ENCODE results near the gene CCDC192. TPM values are rescaled to one million over a fixed set of nuclear protein-coding genes. Genes with fewer than 3 reads are reported as not detected.
A peak's percentile ranks its signal among the peaks of the same experiment; 100 is the strongest.

CCDC192 gene
- total RNA-seq, 2 donors from 2014 or later = not detected

DNA sequence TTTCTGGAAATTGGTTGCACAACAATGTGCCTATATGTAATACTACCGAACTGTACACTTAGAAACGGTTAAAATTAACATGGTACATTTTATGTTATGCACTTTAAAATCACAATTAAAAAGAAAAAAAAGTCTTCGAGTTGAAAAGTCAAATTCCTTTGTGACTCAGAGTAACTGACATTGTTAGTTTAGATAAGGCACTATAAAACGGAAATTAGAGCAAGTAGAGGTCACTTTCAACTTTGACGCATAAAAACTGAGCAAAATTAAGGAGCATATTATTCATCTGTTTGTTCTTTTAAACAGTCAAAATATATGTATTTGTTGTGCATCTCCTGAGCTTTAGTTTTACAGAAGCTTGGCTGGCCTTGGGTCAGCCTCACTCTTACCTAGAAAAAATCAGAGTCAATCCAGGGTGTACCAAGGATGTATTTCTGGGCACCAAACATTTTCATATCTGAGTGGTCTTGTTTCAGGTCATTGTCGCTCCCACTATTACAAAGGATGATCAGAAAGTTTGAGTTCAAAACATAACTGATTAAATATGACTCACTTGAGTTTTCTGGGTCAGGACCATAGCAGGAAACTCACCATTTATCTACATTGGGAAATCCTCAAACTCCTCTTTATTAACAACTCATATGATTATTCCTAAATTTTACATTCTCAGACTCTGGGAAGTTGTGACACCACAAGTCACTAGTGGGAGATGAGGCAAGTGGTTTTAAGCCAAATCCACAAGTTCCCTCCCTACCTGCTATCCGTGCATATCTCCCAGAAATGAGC is 160.6 kb downstream of the CCDC192 start:
- TF ChIP-seq CTCF (IDR thresholded peaks at IDR 0.05) = no peak
- no peaks in the 10 kb centered on the region for H3K9me3 ChIP-seq
- H3K4me3 ChIP-seq = no peak overlapping the region
- no peaks in the 10 kb centered on the region for H3K4me1 ChIP-seq (ENCODE audit: control insufficient read depth in 1 of 2, low read depth in 2 of 2)
- H3K36me3 ChIP-seq = no peaks in the 10 kb centered on the region
- DNase-seq (ENCODE audit: low spot score) = no peak
- no peaks in the 10 kb centered on the region for H3K27me3 ChIP-seq (replicated peaks; ENCODE audit: insufficient read depth)
- ATAC-seq (ENCODE audit: insufficient number of reproducible peaks, low FRiP score, low read depth) = no peak
- no peak overlapping the region for H3K27ac ChIP-seq

DNA sequence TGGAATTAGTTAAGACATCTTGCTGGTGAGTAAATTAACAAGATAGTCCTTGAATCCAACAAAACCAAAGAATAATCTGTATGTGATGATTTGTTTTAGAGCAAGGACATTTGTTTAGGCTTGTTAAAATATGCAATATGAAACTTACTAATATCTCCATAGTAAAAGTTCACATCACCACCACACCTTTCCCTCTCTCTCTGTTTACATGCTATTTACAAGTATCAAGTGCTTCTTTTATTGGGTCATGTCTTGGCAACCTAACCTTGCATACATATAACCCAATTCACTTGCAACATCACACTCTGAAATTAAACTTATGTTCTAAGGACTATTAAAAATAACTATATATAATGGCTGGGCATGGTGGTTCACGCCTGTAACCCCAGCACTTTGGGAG is 161.3 kb downstream of the CCDC192 start:
- TF ChIP-seq CTCF (IDR thresholded peaks at IDR 0.05) = no peak
- no peak for DNase-seq (ENCODE audit: low spot score)
- ATAC-seq (ENCODE audit: insufficient number of reproducible peaks, low FRiP score, low read depth) = no peak

DNA sequence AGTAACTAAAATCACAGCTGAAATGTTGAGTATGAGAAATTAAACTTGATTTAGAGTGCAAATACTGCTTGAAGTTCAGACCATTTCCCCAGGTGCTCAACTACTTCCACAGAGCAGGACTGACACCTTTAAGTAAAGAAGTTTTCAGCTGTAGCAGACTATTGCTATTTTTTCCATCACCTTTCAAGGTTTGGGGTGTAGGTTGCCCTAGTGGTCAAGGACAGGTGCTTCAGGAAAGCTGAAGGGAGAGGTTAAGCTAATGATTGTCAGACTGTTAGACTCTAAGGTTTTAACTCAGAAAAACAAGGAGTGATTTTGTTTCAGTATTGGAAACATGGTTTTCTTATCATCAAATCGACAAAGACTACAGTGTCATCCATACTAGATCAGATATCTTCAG is 162.1 kb downstream of the CCDC192 start:
- no peak for TF ChIP-seq CTCF (IDR thresholded peaks at IDR 0.05)
- Histone ChIP-seq H3K4me1 (ENCODE audit: control insufficient read depth in 1 of 2, low read depth in 2 of 2) (no peaks in the 10 kb centered on the region), H3K27ac (no peak overlapping the region), H3K9me3 (no peaks in the 10 kb centered on the region), H3K4me3 (no peak overlapping the region), H3K36me3 (no peaks in the 10 kb centered on the region), H3K27me3 (replicated peaks; ENCODE audit: insufficient read depth) (no peaks in the 10 kb centered on the region)
- no peak for ATAC-seq (ENCODE audit: insufficient number of reproducible peaks, low FRiP score, low read depth)
- no peak for DNase-seq (ENCODE audit: low spot score)

More for the DNA sequence above, 161.3 kb downstream of the CCDC192 start:
- H3K27ac ChIP-seq = no peak overlapping the region
- H3K4me3 ChIP-seq = no peak overlapping the region
- no peaks in the 10 kb centered on the region for H3K4me1 ChIP-seq (ENCODE audit: control insufficient read depth in 1 of 2, low read depth in 2 of 2)
- H3K9me3 ChIP-seq = no peaks in the 10 kb centered on the region
- H3K36me3 ChIP-seq = no peaks in the 10 kb centered on the region
- no peaks in the 10 kb centered on the region for H3K27me3 ChIP-seq (replicated peaks; ENCODE audit: insufficient read depth)

DNA sequence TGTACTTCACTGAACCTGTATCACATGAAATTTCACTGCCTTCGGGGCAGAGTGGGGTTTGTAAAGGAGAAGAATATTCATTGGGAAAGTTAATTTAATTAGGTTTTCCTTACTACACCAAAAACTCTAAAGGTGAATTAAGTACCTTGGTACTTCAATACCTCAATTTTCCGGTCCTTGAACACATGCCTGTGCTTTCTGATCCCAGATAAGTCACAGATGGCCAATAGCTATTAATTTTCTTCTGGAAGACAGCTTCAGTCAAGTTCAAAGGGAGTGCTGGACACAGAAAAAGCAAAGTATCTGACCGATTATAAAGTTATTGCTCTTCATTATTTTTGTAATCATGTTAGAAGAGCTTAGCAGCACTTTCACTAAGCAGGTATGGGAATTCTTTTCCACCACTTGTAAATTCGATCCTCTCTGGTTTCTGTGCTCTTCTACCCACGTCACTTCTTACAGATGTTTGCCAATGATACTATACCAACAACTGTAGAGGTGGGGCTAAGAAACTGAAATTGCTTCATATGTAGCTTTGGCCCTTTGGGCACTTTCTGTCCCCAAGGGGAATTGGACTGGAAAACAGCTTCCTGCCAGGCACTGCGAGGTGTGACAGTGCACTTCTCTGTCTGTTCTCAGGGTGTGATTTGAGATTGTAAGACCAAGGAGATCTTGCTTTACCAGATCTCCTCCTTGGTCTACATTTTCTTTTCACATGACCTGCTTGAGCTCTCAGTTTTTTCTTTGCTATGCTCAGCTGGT is 164.0 kb downstream of the CCDC192 start:
- Histone ChIP-seq H3K36me3 (no peaks in the 10 kb centered on the region), H3K27ac (no peak overlapping the region), H3K4me3 (no peak overlapping the region), H3K27me3 (replicated peaks; ENCODE audit: insufficient read depth) (no peaks in the 10 kb centered on the region), H3K4me1 (ENCODE audit: control insufficient read depth in 1 of 2, low read depth in 2 of 2) (peaks cover 11 to 13% of the 10 kb centered on the region in 2 donors), H3K9me3 (no peaks in the 10 kb centered on the region)
- ATAC-seq (ENCODE audit: insufficient number of reproducible peaks, low FRiP score, low read depth) (no peak), DNase-seq (ENCODE audit: low spot score) (no peak)
- TF ChIP-seq CTCF (IDR thresholded peaks at IDR 0.05) = no peak

GRCh38 chr5:127870914-127871313 is 167.7 kb downstream of the CCDC192 start:
- no peak for DNase-seq (ENCODE audit: low spot score)
- no peak for TF ChIP-seq CTCF (IDR thresholded peaks at IDR 0.05)
- Histone ChIP-seq H3K9me3 (no peaks in the 10 kb centered on the region), H3K36me3 (no peaks in the 10 kb centered on the region), H3K27me3 (replicated peaks; ENCODE audit: insufficient read depth) (no peaks in the 10 kb centered on the region), H3K27ac (peak overlapping the region; percentile 45 to 69), H3K4me3 (peak overlapping the region; percentile 19), H3K4me1 (ENCODE audit: control insufficient read depth in 1 of 2, low read depth in 2 of 2) (peaks cover 14 to 23% of the 10 kb centered on the region in 2 donors)
- ATAC-seq (ENCODE audit: insufficient number of reproducible peaks, low FRiP score, low read depth) = no peak
